HL-60 (cell line): ENCODE results near the gene IL22RA1.

Experiments
- CTCF ChIP-seq: IDR thresholded peaks from one replicate; pipeline ENCODE4 v1.5.1; 2011; ENCODE audit warnings: low read length, control low read depth, inconsistent platforms; ENCODE audit not compliant: insufficient read depth
- POLR2AphosphoS5 ChIP-seq: IDR thresholded peaks from 2 replicates; pipeline ENCODE4 v1.6.1; 2012; ENCODE audit warnings: low read depth

GRCh38 chr1:24118410-24119242 is 24.3 kb downstream of the IL22RA1 start:
- TF ChIP-seq CTCF, result no peak
- TF ChIP-seq POLR2AphosphoS5, result no peak
